Measurements from ENCODE around the gene COL18A1.

COL18A1 gene

DNA sequence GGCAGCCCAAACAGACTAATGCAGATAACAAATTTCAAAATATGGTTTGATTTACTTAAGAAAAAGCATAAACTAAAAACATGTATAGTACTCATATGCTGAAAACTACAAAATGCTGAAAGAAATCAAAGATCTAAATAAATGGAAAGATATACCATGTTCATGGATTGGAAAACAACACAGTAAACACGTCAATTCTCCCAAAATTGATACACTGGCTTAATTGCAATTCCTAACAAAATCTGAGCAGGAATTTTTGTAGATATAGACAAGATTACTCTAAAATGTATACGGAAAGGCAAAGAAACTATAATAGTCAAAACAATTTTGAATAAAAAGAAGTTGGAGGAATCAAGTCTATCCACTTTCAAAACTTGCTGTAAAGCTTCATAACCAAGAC is 116.3 kb downstream of the COL18A1 start:
- Histone ChIP-seq H3K79me2 (ENCODE audit: insufficient read depth, low read length) (peaks cover 28% of the 10 kb centered on the region), H3K4me1 (ENCODE audit: insufficient read depth, low read length) (no peaks in the 10 kb centered on the region), H2AFZ (ENCODE audit: low read depth, low read length) (no peak overlapping the region), H3K4me2 (ENCODE audit: insufficient read depth, low read length) (no peak overlapping the region), H3K9ac (ENCODE audit: low read depth, low read length) (no peak overlapping the region), H3K4me3 (ENCODE audit: low read depth in 1 of 2, low read length in 2 of 2) (no peak overlapping the region), H3K27me3 (ENCODE audit: insufficient read depth, low read length, poor library complexity) (no peaks in the 10 kb centered on the region), H4K20me1 (ENCODE audit: insufficient read depth, low read length) (peaks cover 11% of the 10 kb centered on the region; the same call in 1 of the 2 replicates), H3K27ac (ENCODE audit: low read length) (no peak overlapping the region), H3K9me3 (ENCODE audit: insufficient read depth, low read length, severe bottlenecking) (peaks cover 35% of the 10 kb centered on the region), H3K36me3 (ENCODE audit: insufficient read depth, low read length) (peaks cover 91% of the 10 kb centered on the region)
- no peak for DNase-seq
- ATAC-seq (ENCODE audit: insufficient read depth, low read depth), result no peak
- TF ChIP-seq, protein P1, sequence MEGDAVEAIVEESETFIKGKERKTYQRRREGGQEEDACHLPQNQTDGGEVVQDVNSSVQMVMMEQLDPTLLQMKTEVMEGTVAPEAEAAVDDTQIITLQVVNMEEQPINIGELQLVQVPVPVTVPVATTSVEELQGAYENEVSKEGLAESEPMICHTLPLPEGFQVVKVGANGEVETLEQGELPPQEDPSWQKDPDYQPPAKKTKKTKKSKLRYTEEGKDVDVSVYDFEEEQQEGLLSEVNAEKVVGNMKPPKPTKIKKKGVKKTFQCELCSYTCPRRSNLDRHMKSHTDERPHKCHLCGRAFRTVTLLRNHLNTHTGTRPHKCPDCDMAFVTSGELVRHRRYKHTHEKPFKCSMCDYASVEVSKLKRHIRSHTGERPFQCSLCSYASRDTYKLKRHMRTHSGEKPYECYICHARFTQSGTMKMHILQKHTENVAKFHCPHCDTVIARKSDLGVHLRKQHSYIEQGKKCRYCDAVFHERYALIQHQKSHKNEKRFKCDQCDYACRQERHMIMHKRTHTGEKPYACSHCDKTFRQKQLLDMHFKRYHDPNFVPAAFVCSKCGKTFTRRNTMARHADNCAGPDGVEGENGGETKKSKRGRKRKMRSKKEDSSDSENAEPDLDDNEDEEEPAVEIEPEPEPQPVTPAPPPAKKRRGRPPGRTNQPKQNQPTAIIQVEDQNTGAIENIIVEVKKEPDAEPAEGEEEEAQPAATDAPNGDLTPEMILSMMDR (IDR thresholded peaks at IDR 0.05; ENCODE audit: borderline replicate concordance, extremely low read depth, low read length, poor library complexity, severe bottlenecking), result no peak
- TF ChIP-seq EZH2 (IDR thresholded peaks at IDR 0.05; ENCODE audit: borderline replicate concordance, low read depth, low read length, severe bottlenecking), result no peak

DNA sequence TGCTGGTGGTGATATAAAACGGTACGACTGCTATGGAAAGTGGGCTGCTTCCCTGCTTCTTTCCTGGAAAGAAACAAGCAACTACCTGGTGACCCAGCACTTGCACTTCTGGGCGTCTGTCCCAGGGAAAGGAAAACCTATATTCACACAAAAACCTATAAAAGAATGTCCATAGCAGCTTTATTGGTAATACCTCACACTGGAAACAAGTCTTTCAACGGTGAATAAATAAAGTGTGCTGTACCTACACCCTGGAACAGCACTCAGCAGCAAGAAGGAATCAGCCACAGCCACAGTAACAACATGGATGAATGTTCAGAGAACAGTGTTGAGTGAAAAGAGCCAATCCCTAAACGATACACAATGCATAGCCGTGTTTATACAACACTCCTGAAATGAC is 117.4 kb downstream of the COL18A1 start:
- H3K4me3 ChIP-seq (ENCODE audit: low read depth in 1 of 2, low read length in 2 of 2), result no peak overlapping the region
- H3K36me3 ChIP-seq (ENCODE audit: insufficient read depth, low read length), result peaks cover 91% of the 10 kb centered on the region
- H3K9ac ChIP-seq (ENCODE audit: low read depth, low read length), result no peak overlapping the region
- no peaks in the 10 kb centered on the region for H3K27me3 ChIP-seq (ENCODE audit: insufficient read depth, low read length, poor library complexity)
- ATAC-seq (ENCODE audit: insufficient read depth, low read depth), result no peak
- 0 out of 2 replicates have a peak, but pooled peaks cover 2% of the 10 kb centered on the region for H4K20me1 ChIP-seq (ENCODE audit: insufficient read depth, low read length)
- no peak overlapping the region for H3K27ac ChIP-seq (ENCODE audit: low read length)
- no peaks in the 10 kb centered on the region for H3K4me1 ChIP-seq (ENCODE audit: insufficient read depth, low read length)
- TF ChIP-seq, protein P1 (IDR thresholded peaks at IDR 0.05; ENCODE audit: borderline replicate concordance, extremely low read depth, low read length, poor library complexity, severe bottlenecking), result no peak
- TF ChIP-seq EZH2 (IDR thresholded peaks at IDR 0.05; ENCODE audit: borderline replicate concordance, low read depth, low read length, severe bottlenecking), result no peak
- H3K9me3 ChIP-seq (ENCODE audit: insufficient read depth, low read length, severe bottlenecking), result peaks cover 35% of the 10 kb centered on the region
- no peak overlapping the region for H3K4me2 ChIP-seq (ENCODE audit: insufficient read depth, low read length)
- no peak for DNase-seq
- no peak overlapping the region for H2AFZ ChIP-seq (ENCODE audit: low read depth, low read length)
- peaks cover 28% of the 10 kb centered on the region for H3K79me2 ChIP-seq (ENCODE audit: insufficient read depth, low read length)

DNA sequence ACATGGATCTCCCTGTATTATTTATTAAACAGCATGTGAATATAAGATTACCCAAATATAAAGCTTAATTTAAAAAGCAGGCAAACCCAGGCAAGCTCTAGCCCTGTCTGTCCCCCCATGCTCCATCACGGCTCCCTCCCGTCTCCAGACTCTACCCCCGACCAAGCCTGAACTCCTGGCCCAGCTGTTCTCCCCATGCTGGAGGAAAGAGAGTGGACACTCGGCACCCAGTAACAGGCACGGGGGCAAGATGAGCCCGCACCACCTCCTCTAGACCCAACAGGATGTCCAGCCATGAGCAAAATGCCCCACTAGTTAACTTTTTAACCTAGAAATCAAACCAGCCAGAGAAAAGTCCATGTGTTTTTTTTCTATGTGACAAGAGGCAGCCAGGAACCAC is 118.0 kb downstream of the COL18A1 start:
- TF ChIP-seq, protein P1 (IDR thresholded peaks at IDR 0.05; ENCODE audit: borderline replicate concordance, extremely low read depth, low read length, poor library complexity, severe bottlenecking), result no peak
- TF ChIP-seq EZH2 (IDR thresholded peaks at IDR 0.05; ENCODE audit: borderline replicate concordance, low read depth, low read length, severe bottlenecking), result no peak
- Histone ChIP-seq H4K20me1 (ENCODE audit: insufficient read depth, low read length) (no peaks in the 10 kb centered on the region), H3K9me3 (ENCODE audit: insufficient read depth, low read length, severe bottlenecking) (peaks cover 35% of the 10 kb centered on the region), H3K9ac (ENCODE audit: low read depth, low read length) (no peak overlapping the region), H2AFZ (ENCODE audit: low read depth, low read length) (no peak overlapping the region), H3K79me2 (ENCODE audit: insufficient read depth, low read length) (peaks cover 22% of the 10 kb centered on the region), H3K4me2 (ENCODE audit: insufficient read depth, low read length) (no peak overlapping the region), H3K4me3 (ENCODE audit: low read depth in 1 of 2, low read length in 2 of 2) (no peak overlapping the region), H3K27ac (ENCODE audit: low read length) (no peak overlapping the region), H3K4me1 (ENCODE audit: insufficient read depth, low read length) (no peaks in the 10 kb centered on the region), H3K36me3 (ENCODE audit: insufficient read depth, low read length) (peaks cover 91% of the 10 kb centered on the region), H3K27me3 (ENCODE audit: insufficient read depth, low read length, poor library complexity) (no peaks in the 10 kb centered on the region)
- no peak for DNase-seq
- no peak for ATAC-seq (ENCODE audit: insufficient read depth, low read depth)
